ENCODE results near the gene CDK8. TPM values are rescaled to one million over a fixed set of nuclear protein-coding genes. Genes with fewer than 3 reads are reported as not detected.

The CDK8 gene
- total and polyA plus RNA-seq, 2 experiments from 2014 or later = 13.6 to 24.0 TPM

- Histone ChIP-seq H2AFZ (peak overlapping the region; percentile 97), H3K27me3 (ENCODE audit: insufficient read depth) (no peaks in the 10 kb centered on the region), H3K4me1 (ENCODE audit: insufficient read depth) (0 out of 2 replicates have a peak, but pooled peaks cover 8% of the 10 kb centered on the region), H3K4me3 (peak overlapping the region; percentile 71), H3K79me2 (replicated peaks; ENCODE audit: insufficient read depth) (peaks cover 12% of the 10 kb centered on the region), H3K27ac (ENCODE audit: low read depth) (peak overlapping the region; percentile 96), H4K20me1 (replicated peaks; ENCODE audit: insufficient read depth) (no peaks in the 10 kb centered on the region), H3K4me2 (peak overlapping the region; percentile 71), H3K9me2 (ENCODE audit: insufficient read depth) (no peaks in the 10 kb centered on the region), H3K36me3 (ENCODE audit: insufficient read depth) (no peaks in the 10 kb centered on the region; the same call in 1 of the 2 replicates), H3F3A (replicated peaks; ENCODE audit: low read depth) (no peaks in the 10 kb centered on the region)
- peak overlapping the region; percentile 96 for H3K4me3 Mint-ChIP-seq
- ATAC-seq (no peak; the same call in 2 of the 3 replicates), DNase-seq (ENCODE audit: low spot score) (no peak)
- H3K36me3 Mint-ChIP-seq (ENCODE audit: low read depth) = peaks cover 10% of the 10 kb centered on the region; the same call in 2 of the 3 replicates
- no peaks in the 10 kb centered on the region for H3K27me3 Mint-ChIP-seq (ENCODE audit: insufficient read depth, low read depth, poor library complexity)
- H3K9me3 Mint-ChIP-seq = no peaks in the 10 kb centered on the region
- peaks cover 17% of the 10 kb centered on the region for H3K4me1 Mint-ChIP-seq
- H3K27ac Mint-ChIP-seq = peak overlapping the region; percentile 97
- no peak for TF ChIP-seq ZNF114 (CRISPR knock-in tag; IDR thresholded peaks at IDR 0.05)
- TF ChIP-seq ETS1 (IDR thresholded peaks at IDR 0.05) = no peak
- no peak for TF ChIP-seq POLR2AphosphoS5 (IDR thresholded peaks at IDR 0.05; ENCODE audit: low read depth)
- TF ChIP-seq, protein P1, sequence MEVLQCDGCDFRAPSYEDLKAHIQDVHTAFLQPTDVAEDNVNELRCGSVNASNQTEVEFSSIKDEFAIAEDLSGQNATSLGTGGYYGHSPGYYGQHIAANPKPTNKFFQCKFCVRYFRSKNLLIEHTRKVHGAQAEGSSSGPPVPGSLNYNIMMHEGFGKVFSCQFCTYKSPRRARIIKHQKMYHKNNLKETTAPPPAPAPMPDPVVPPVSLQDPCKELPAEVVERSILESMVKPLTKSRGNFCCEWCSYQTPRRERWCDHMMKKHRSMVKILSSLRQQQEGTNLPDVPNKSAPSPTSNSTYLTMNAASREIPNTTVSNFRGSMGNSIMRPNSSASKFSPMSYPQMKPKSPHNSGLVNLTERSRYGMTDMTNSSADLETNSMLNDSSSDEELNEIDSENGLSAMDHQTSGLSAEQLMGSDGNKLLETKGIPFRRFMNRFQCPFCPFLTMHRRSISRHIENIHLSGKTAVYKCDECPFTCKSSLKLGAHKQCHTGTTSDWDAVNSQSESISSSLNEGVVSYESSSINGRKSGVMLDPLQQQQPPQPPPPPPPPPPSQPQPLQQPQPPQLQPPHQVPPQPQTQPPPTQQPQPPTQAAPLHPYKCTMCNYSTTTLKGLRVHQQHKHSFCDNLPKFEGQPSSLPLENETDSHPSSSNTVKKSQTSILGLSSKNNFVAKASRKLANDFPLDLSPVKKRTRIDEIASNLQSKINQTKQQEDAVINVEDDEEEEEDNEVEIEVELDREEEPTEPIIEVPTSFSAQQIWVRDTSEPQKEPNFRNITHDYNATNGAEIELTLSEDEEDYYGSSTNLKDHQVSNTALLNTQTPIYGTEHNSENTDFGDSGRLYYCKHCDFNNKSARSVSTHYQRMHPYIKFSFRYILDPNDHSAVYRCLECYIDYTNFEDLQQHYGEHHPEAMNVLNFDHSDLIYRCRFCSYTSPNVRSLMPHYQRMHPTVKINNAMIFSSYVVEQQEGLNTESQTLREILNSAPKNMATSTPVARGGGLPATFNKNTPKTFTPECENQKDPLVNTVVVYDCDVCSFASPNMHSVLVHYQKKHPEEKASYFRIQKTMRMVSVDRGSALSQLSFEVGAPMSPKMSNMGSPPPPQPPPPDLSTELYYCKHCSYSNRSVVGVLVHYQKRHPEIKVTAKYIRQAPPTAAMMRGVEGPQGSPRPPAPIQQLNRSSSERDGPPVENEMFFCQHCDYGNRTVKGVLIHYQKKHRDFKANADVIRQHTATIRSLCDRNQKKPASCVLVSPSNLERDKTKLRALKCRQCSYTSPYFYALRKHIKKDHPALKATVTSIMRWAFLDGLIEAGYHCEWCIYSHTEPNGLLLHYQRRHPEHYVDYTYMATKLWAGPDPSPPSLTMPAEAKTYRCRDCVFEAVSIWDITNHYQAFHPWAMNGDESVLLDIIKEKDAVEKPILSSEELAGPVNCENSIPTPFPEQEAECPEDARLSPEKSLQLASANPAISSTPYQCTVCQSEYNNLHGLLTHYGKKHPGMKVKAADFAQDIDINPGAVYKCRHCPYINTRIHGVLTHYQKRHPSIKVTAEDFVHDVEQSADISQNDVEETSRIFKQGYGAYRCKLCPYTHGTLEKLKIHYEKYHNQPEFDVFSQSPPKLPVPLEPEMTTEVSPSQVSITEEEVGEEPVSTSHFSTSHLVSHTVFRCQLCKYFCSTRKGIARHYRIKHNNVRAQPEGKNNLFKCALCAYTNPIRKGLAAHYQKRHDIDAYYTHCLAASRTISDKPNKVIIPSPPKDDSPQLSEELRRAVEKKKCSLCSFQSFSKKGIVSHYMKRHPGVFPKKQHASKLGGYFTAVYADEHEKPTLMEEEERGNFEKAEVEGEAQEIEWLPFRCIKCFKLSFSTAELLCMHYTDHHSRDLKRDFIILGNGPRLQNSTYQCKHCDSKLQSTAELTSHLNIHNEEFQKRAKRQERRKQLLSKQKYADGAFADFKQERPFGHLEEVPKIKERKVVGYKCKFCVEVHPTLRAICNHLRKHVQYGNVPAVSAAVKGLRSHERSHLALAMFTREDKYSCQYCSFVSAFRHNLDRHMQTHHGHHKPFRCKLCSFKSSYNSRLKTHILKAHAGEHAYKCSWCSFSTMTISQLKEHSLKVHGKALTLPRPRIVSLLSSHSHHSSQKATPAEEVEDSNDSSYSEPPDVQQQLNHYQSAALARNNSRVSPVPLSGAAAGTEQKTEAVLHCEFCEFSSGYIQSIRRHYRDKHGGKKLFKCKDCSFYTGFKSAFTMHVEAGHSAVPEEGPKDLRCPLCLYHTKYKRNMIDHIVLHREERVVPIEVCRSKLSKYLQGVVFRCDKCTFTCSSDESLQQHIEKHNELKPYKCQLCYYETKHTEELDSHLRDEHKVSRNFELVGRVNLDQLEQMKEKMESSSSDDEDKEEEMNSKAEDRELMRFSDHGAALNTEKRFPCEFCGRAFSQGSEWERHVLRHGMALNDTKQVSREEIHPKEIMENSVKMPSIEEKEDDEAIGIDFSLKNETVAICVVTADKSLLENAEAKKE (CRISPR knock-in tag; IDR thresholded peaks at IDR 0.05) = no peak
- TF ChIP-seq, protein P2, sequence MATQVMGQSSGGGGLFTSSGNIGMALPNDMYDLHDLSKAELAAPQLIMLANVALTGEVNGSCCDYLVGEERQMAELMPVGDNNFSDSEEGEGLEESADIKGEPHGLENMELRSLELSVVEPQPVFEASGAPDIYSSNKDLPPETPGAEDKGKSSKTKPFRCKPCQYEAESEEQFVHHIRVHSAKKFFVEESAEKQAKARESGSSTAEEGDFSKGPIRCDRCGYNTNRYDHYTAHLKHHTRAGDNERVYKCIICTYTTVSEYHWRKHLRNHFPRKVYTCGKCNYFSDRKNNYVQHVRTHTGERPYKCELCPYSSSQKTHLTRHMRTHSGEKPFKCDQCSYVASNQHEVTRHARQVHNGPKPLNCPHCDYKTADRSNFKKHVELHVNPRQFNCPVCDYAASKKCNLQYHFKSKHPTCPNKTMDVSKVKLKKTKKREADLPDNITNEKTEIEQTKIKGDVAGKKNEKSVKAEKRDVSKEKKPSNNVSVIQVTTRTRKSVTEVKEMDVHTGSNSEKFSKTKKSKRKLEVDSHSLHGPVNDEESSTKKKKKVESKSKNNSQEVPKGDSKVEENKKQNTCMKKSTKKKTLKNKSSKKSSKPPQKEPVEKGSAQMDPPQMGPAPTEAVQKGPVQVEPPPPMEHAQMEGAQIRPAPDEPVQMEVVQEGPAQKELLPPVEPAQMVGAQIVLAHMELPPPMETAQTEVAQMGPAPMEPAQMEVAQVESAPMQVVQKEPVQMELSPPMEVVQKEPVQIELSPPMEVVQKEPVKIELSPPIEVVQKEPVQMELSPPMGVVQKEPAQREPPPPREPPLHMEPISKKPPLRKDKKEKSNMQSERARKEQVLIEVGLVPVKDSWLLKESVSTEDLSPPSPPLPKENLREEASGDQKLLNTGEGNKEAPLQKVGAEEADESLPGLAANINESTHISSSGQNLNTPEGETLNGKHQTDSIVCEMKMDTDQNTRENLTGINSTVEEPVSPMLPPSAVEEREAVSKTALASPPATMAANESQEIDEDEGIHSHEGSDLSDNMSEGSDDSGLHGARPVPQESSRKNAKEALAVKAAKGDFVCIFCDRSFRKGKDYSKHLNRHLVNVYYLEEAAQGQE (IDR thresholded peaks at IDR 0.05; ENCODE audit: unreplicated experiment) = no peak
- no peak for TF ChIP-seq STAT1 (IDR thresholded peaks at IDR 0.05; ENCODE audit: unreplicated experiment)
- TF ChIP-seq EZH2phosphoT487 (IDR thresholded peaks at IDR 0.05; ENCODE audit: unreplicated experiment) = no peak
- no peak for TF ChIP-seq EZH2 (IDR thresholded peaks at IDR 0.05; ENCODE audit: low read depth, unreplicated experiment)
- no peak for TF ChIP-seq JUNB (IDR thresholded peaks at IDR 0.05; ENCODE audit: unreplicated experiment)
- TF ChIP-seq CREB1 (CRISPR knock-in tag; IDR thresholded peaks at IDR 0.05; ENCODE audit: low read depth) = no peak
- TF ChIP-seq ZNF331 (CRISPR knock-in tag; IDR thresholded peaks at IDR 0.05; ENCODE audit: low read depth) = no peak
- no peak for TF ChIP-seq CTCF (conservative IDR thresholded peaks at IDR 0.05; ENCODE audit: low read depth in 2 of 2)
- no peak for TF ChIP-seq NANOG (IDR thresholded peaks at IDR 0.05; ENCODE audit: borderline replicate concordance)
Measured at GRCh38 chr13:26222520-26223046, 31.3 kb upstream of the CDK8 start.

Data from GM23338 (cell line).